NT2/D1 (cell line): ENCODE data around the gene SMC1B.
A peak's percentile ranks its signal among the peaks of the same experiment; 100 is the strongest.
"Not testable (repeated sequence)": the region's sequence is repeated elsewhere in the genome, so short reads cannot be mapped to it uniquely, and the experiment has no call there.

Experiments used
- DNase-seq: peaks from one replicate; pipeline ENCODE4 v3.0.0-alpha.2; 2011; ENCODE audit warnings: low read depth, low spot score
- H3K27me3 ChIP-seq: 2 replicates; pipeline ENCODE4 v1.6.0; 2011; ENCODE audit warnings: mild to moderate bottlenecking; ENCODE audit not compliant: insufficient read length, insufficient read depth
- H3K36me3 ChIP-seq: 2 replicates; pipeline ENCODE4 v1.6.1; 2011; ENCODE audit warnings: mild to moderate bottlenecking, low read length, mixed read lengths; ENCODE audit not compliant: insufficient read depth, insufficient read length
- H3K4me1 ChIP-seq: 2 replicates; pipeline ENCODE4 v1.5.1; 2011; ENCODE audit not compliant: insufficient read depth, insufficient read length
- H3K4me3 ChIP-seq: 2 replicates; pipeline ENCODE4 v1.5.1; 2011; ENCODE audit warnings: low read depth; ENCODE audit not compliant: insufficient read length
- H3K9ac ChIP-seq: 2 replicates; pipeline ENCODE4 v1.6.0; 2011; ENCODE audit warnings: low read depth; ENCODE audit not compliant: insufficient read length
- H3K9me3 ChIP-seq: 2 replicates; pipeline ENCODE4 v1.5.1; 2011; ENCODE audit warnings: mild to moderate bottlenecking, low read length; ENCODE audit not compliant: insufficient read depth
- SUZ12 ChIP-seq: IDR thresholded peaks from 2 replicates; pipeline ENCODE4 v1.6.1; 2011; ENCODE audit not compliant: insufficient read length, insufficient read depth; ENCODE audit errors: extremely low read depth
- YY1 ChIP-seq: IDR thresholded peaks from 2 replicates; pipeline ENCODE4 v1.6.1; 2011; ENCODE audit not compliant: insufficient read length, insufficient read depth
- ZNF274 ChIP-seq: IDR thresholded peaks from 2 replicates; pipeline ENCODE4 v1.6.1; 2011; ENCODE audit warnings: mild to moderate bottlenecking, low read depth, low read length

The SMC1B gene

GRCh38 chr22:45438336-45438735, 24.9 kb upstream of the SMC1B start:
- Histone ChIP-seq H3K36me3 (no peaks in the 10 kb centered on the region), H3K4me3 (no peak overlapping the region), H3K9me3 (no peaks in the 10 kb centered on the region), H3K9ac (no peak overlapping the region), H3K4me1 (peaks cover 8% of the 10 kb centered on the region), H3K27me3 (no peaks in the 10 kb centered on the region)
- no peak for TF ChIP-seq ZNF274
- no peak for TF ChIP-seq SUZ12
- no peak for TF ChIP-seq YY1
- DNase-seq = no peak

GRCh38 chr22:45436871-45437517, 23.6 kb upstream of the SMC1B start:
- not testable (repeated sequence) for H3K4me3 ChIP-seq, H3K27me3 ChIP-seq, H3K36me3 ChIP-seq, H3K4me1 ChIP-seq, H3K9me3 ChIP-seq, H3K9ac ChIP-seq, DNase-seq

DNA sequence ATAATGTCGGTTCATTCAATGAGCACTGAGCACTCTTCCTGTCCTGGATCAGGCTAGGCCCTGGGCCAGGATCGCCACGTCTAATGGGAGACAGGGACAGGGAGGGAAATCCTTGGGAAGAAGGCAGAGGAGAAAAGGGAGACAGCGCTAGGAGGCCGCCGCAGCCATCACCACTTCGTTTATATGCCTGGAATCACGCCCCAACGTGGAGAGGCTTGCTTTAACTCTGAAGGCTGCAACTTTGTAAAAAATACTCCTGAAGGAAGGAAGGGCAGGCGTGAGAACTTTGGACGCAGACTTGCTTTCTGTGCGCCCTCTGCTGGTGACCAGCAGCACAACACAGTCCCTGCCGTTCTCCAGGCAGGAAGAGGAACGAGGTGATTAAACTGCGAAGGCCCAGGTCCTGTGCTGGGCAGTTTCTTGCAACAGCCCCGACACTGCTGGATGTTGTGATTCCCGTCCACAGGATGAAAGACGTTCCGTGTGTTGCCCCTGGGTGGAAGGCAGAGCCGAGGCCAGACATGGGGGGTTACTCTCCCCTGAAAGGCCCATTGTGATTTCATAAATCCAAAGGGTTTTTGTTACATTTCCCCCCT, 22.2 kb upstream of the SMC1B start:
- Histone ChIP-seq H3K27me3 (no peaks in the 10 kb centered on the region), H3K4me1 (peaks cover 8% of the 10 kb centered on the region), H3K9ac (peak overlapping the region; percentile 27), H3K4me3 (no peak overlapping the region), H3K36me3 (no peaks in the 10 kb centered on the region), H3K9me3 (no peaks in the 10 kb centered on the region)
- TF ChIP-seq ZNF274 (no peak), YY1 (no peak), SUZ12 (no peak)
- peak; percentile 76 for DNase-seq

DNA sequence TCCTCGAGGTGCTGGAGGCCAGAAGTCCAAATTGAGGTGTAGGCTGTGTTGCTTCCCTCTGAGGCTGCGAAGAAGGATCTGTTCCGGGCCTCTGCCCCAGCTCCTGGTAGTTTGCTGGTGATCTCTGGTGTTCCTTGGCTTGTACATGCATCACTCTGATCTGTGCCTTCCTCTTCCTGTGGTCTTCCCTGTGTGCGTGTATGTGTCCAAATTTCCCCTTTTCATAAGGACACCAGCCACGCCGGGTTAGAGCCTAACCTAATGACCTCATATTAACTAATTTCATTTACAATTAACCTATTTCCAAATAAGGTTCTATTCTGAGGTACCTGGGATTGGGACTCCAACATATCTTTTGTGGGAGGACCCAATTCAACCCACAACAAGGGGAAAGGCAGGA, 21.6 kb upstream of the SMC1B start:
- H3K4me1 ChIP-seq = peaks cover 8% of the 10 kb centered on the region
- no peaks in the 10 kb centered on the region for H3K36me3 ChIP-seq
- DNase-seq = no peak
- TF ChIP-seq ZNF274 = no peak
- H3K9ac ChIP-seq = peak overlapping the region; percentile 50
- H3K4me3 ChIP-seq = no peak overlapping the region
- H3K9me3 ChIP-seq = no peaks in the 10 kb centered on the region
- no peaks in the 10 kb centered on the region for H3K27me3 ChIP-seq

DNA sequence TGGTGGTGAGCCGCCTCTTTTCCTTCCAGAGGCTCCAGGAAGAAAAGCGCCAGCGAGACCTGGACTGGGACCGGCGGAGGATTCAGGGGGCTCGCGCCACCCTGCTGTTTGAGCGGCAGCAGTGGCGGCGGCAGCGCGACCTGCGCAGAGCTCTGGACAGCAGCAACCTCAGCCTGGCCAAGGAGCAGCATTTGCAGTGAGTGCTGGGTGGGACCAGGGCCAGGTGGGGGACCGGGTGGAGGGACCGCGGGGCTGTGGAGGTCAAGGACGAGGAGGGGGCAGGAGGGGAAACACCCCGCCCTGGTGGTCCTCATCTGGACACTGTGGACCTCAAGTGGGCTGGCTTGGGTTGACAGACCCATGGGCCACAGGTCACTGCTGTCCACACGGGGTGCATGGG, 17.5 kb upstream of the SMC1B start:
- Histone ChIP-seq H3K4me3 (no peak overlapping the region), H3K36me3 (no peaks in the 10 kb centered on the region), H3K27me3 (no peaks in the 10 kb centered on the region), H3K4me1 (peaks cover 11% of the 10 kb centered on the region), H3K9ac (no peak overlapping the region), H3K9me3 (no peaks in the 10 kb centered on the region)
- DNase-seq = no peak
- TF ChIP-seq ZNF274 (no peak), YY1 (no peak), SUZ12 (no peak)

- TF ChIP-seq YY1 (no peak), ZNF274 (no peak), SUZ12 (no peak)
- Histone ChIP-seq H3K27me3 (no peaks in the 10 kb centered on the region), H3K4me3 (no peak overlapping the region), H3K36me3 (no peaks in the 10 kb centered on the region), H3K9ac (no peak overlapping the region), H3K9me3 (no peaks in the 10 kb centered on the region), H3K4me1 (peaks cover 10% of the 10 kb centered on the region)
- DNase-seq = no peak
Measured at GRCh38 chr22:45429981-45430775, 16.8 kb upstream of the SMC1B start.

DNA sequence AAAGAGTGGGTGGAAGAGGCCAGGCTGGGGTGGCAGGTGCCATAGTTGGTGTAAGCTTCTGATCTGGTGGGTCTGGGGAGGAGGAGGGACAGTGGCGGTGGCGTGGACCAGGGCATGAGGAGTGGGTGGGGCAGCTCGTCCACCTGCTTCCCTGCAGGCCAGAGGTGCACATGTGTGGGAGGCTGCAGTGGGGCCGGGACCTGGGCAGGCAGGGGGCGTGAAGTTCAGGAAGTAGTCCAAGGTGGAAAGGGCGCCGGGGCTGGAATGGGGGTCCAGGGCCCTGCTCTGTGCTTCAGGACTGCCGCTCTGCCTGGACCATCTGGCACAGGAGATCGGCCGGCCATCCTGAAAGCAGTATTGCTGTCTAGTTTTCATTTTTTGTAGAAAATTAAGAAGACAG, 16.0 kb upstream of the SMC1B start:
- Histone ChIP-seq H3K4me1 (peaks cover 4% of the 10 kb centered on the region), H3K4me3 (no peak overlapping the region), H3K9ac (no peak overlapping the region), H3K36me3 (no peaks in the 10 kb centered on the region), H3K9me3 (no peaks in the 10 kb centered on the region), H3K27me3 (no peaks in the 10 kb centered on the region)
- TF ChIP-seq ZNF274 (no peak), YY1 (no peak), SUZ12 (no peak)
- no peak for DNase-seq
